H1 (cell line): ENCODE results near the gene LILRB2. TPM values are rescaled to one million over a fixed set of nuclear protein-coding genes. Genes with fewer than 3 reads are reported as not detected.

Experiments used
- CTCF ChIA-PET: fragments of 300-600 bp; sonication (Branson Sonifier 250); formaldehyde crosslinking; loops from one replicate; lab custom pipeline; 2021; ENCODE audit not compliant: partially characterized antibody; lab: Charles Lee
- POLR2A ChIA-PET: fragments of 300-600 bp; sonication (Branson Sonifier 250); formaldehyde crosslinking; loops from one replicate; lab custom pipeline; 2021; ENCODE audit warnings: inconsistent platforms; ENCODE audit not compliant: partially characterized antibody; lab: Charles Lee
- DNase-seq, 2 experiments: peaks; one replicate each; pipeline versions ENCODE4 v3.0.0 to v3.0.0-alpha.2; 2010 to 2022; ENCODE audit warnings: low spot score in 2 of 2, low read depth in 1 of 2, mixed read lengths in 1 of 2
- FAIRE-seq: peaks from 2 replicates; lab custom pipeline; 2011; peaks lifted over from hg19 to GRCh38; lab: Jason Lieb, UNC
- H2AFZ ChIP-seq: 2 replicates; pipeline ENCODE4 v1.8.1; 2012; ENCODE audit warnings: low read length, inconsistent platforms
- H2AK5ac ChIP-seq: 2 replicates; pipeline ENCODE4 v1.6.1; 2013; ENCODE audit warnings: low read depth, low read length
- H2BK120ac ChIP-seq: replicated peaks from 2 replicates; pipeline ENCODE3; 2013; ENCODE audit warnings: low read depth, low read length, inconsistent platforms
- H2BK12ac ChIP-seq: 2 replicates; pipeline ENCODE4 v1.6.1; 2013; ENCODE audit warnings: low read depth, low read length
- H2BK15ac ChIP-seq: 2 replicates; pipeline ENCODE4 v1.6.1; 2013; ENCODE audit warnings: low read length
- H2BK20ac ChIP-seq: 2 replicates; pipeline ENCODE4 v1.6.1; 2013; ENCODE audit warnings: low read length
- H2BK5ac ChIP-seq: 2 replicates; pipeline ENCODE4 v1.6.1; 2013; ENCODE audit warnings: low read depth, low read length
- H3K14ac ChIP-seq: 2 replicates; pipeline ENCODE4 v1.6.1; 2013; ENCODE audit warnings: inconsistent platforms; ENCODE audit not compliant: insufficient read length
- H3K18ac ChIP-seq: 2 replicates; pipeline ENCODE4 v1.6.1; 2013; ENCODE audit warnings: low read length; ENCODE audit errors: extremely low read depth
- H3K23ac ChIP-seq: 2 replicates; pipeline ENCODE4 v1.6.1; 2013; ENCODE audit warnings: inconsistent platforms; ENCODE audit not compliant: insufficient read length
- H3K23me2 ChIP-seq: 2 replicates; pipeline ENCODE4 v1.6.1; 2013; ENCODE audit warnings: low read depth, low read length
- H3K27ac ChIP-seq: 2 replicates; pipeline ENCODE4 v1.6.1; 2011; ENCODE audit warnings: low read depth, low read length, inconsistent platforms
- H3K27me3 ChIP-seq, 4 experiments: replicated peaks in 1 of 4; 1 replicate in 1 of 4; 2 replicates in 3 of 4; pipeline versions ENCODE4 v1.6.1 to v1.8.1; 2011 to 2013; ENCODE audit warnings: low read length in 3 of 4, mild to moderate bottlenecking in 3 of 4, inconsistent platforms in 2 of 4, mixed read lengths in 2 of 4, moderate library complexity in 1 of 4; ENCODE audit not compliant: control insufficient read depth in 3 of 4, insufficient read depth in 3 of 4; ENCODE audit errors: extremely low read depth in 1 of 4
- H3K36me3 ChIP-seq, 4 experiments: 2 replicates each; pipeline versions ENCODE4 v1.6.1 to v1.8.1; 2011 to 2013; ENCODE audit warnings: mild to moderate bottlenecking in 4 of 4, low read length in 3 of 4, moderate library complexity in 2 of 4, control low read depth in 1 of 4, inconsistent platforms in 1 of 4; ENCODE audit not compliant: insufficient read depth in 4 of 4, control insufficient read depth in 2 of 4
- H3K4ac ChIP-seq: replicated peaks from 2 replicates; pipeline ENCODE3; 2013; ENCODE audit warnings: low read length, low read depth, mixed read lengths, inconsistent platforms; ENCODE audit not compliant: insufficient read length
- H3K4me1 ChIP-seq, 4 experiments: replicated peaks in 1 of 4; 1 replicate in 1 of 4; 2 replicates in 3 of 4; pipeline versions ENCODE4 v1.6.1 to v1.8.1; 2011 to 2013; ENCODE audit warnings: low read length in 3 of 4, inconsistent platforms in 2 of 4, mixed read lengths in 1 of 4; ENCODE audit not compliant: insufficient read depth in 4 of 4, control insufficient read depth in 3 of 4
- H3K4me2 ChIP-seq, 2 experiments: 2 replicates each; pipeline versions ENCODE4 v1.6.1 to v1.8.1; 2011 to 2013; ENCODE audit warnings: low read depth in 2 of 2, low read length in 2 of 2, control low read depth in 1 of 2, inconsistent platforms in 1 of 2, mild to moderate bottlenecking in 1 of 2; ENCODE audit not compliant: insufficient read depth in 1 of 2
- H3K4me3 ChIP-seq, 4 experiments: fragments of 200-600, 300-600 bp in 1 of 4; sonication (generic), shearing (Covaris generic), sonication (Bioruptor Twin) in 1 of 4; 2 replicates each; pipeline versions ENCODE4 v1.5.1 to v1.8.1; 2011 to 2016; ENCODE audit warnings: low read length in 4 of 4, low read depth in 3 of 4, control low read depth in 2 of 4, inconsistent platforms in 2 of 4, mild to moderate bottlenecking in 2 of 4, mixed read lengths in 1 of 4, moderate library complexity in 1 of 4; ENCODE audit not compliant: insufficient read depth in 2 of 4; ENCODE audit errors: extremely low read depth in 1 of 4
- H3K56ac ChIP-seq: replicated peaks from 2 replicates; pipeline ENCODE3; 2013; ENCODE audit warnings: low read depth, mild to moderate bottlenecking, mixed read lengths, low read length, inconsistent platforms; ENCODE audit not compliant: insufficient read length
- H3K79me1 ChIP-seq: 2 replicates; pipeline ENCODE4 v1.6.1; 2013; ENCODE audit warnings: low read depth, low read length, control low read depth
- H3K79me2 ChIP-seq, 2 experiments: 2 replicates each; pipeline versions ENCODE4 v1.6.1 to v1.8.1; 2012 to 2013; ENCODE audit warnings: low read length in 2 of 2, mild to moderate bottlenecking in 2 of 2, inconsistent platforms in 1 of 2; ENCODE audit not compliant: insufficient read depth in 2 of 2, control insufficient read depth in 1 of 2
- H3K9ac ChIP-seq, 4 experiments: replicated peaks in 1 of 4; 1 replicate in 1 of 4; 2 replicates in 3 of 4; pipeline versions ENCODE4 v1.6.1 to v1.8.1; 2011 to 2013; ENCODE audit warnings: low read depth in 3 of 4, low read length in 3 of 4, control low read depth in 2 of 4, mild to moderate bottlenecking in 2 of 4, moderate library complexity in 2 of 4, inconsistent platforms in 1 of 4; ENCODE audit errors: extremely low read depth in 1 of 4
- H3K9me3 ChIP-seq, 2 experiments: 2 replicates each; pipeline versions ENCODE4 v1.6.1 to v1.8.1; 2012 to 2013; ENCODE audit warnings: mild to moderate bottlenecking in 2 of 2, moderate library complexity in 2 of 2, control low read depth in 1 of 2, inconsistent platforms in 1 of 2, low read depth in 1 of 2, low read length in 1 of 2, mixed read lengths in 1 of 2; ENCODE audit not compliant: insufficient read depth in 2 of 2
- H4K20me1 ChIP-seq, 2 experiments: replicated peaks in 1 of 2; 2 replicates each; pipeline versions ENCODE3 to v1.8.1; 2011 to 2013; ENCODE audit warnings: inconsistent platforms in 2 of 2, low read length in 2 of 2, mild to moderate bottlenecking in 1 of 2; ENCODE audit not compliant: insufficient read depth in 2 of 2, control insufficient read depth in 1 of 2
- H4K5ac ChIP-seq: 2 replicates; pipeline ENCODE4 v1.6.1; 2013; ENCODE audit warnings: low read length, low read depth, mixed read lengths, inconsistent platforms; ENCODE audit not compliant: insufficient read length
- H4K8ac ChIP-seq: 2 replicates; pipeline ENCODE4 v1.8.0; 2013; ENCODE audit warnings: mild to moderate bottlenecking, moderate library complexity, low read length, inconsistent platforms; ENCODE audit not compliant: insufficient read depth; ENCODE audit errors: extremely low read depth
- H4K91ac ChIP-seq: replicated peaks from 2 replicates; pipeline ENCODE3; 2013; ENCODE audit warnings: low read length, mixed read lengths, inconsistent platforms; ENCODE audit not compliant: insufficient read length
- EGR1 ChIP-seq: IDR thresholded peaks from 2 replicates; pipeline ENCODE4 v1.6.1; 2011; ENCODE audit warnings: low read depth, low read length, borderline replicate concordance
- RXRA ChIP-seq: IDR thresholded peaks from 2 replicates; pipeline ENCODE4 v1.6.1; 2011; ENCODE audit warnings: low read depth, mild to moderate bottlenecking, low read length, moderate library complexity; ENCODE audit not compliant: insufficient read depth
- SIRT6 ChIP-seq: IDR thresholded peaks from one replicate; pipeline ENCODE4 v1.7.1; 2012; ENCODE audit warnings: low read length, inconsistent platforms
- SP2 ChIP-seq: IDR thresholded peaks from 2 replicates; pipeline ENCODE4 v1.6.1; 2012; ENCODE audit warnings: mild to moderate bottlenecking, low read length, inconsistent platforms
- TAF1 ChIP-seq: IDR thresholded peaks from 2 replicates; pipeline ENCODE4 v1.6.1; 2011; ENCODE audit warnings: mild to moderate bottlenecking, low read depth, low read length
- WGBS, 2 experiments: shearing (Covaris generic) in 1 of 2; methylation state at CpG; one replicate each; pipeline versions ENCODE4 v1.1.6 to v1.1.7; 2013 to 2015; ENCODE audit warnings: low lambda C conversion rate in 2 of 2, mixed read lengths in 2 of 2, inconsistent platforms in 1 of 2, low coverage in 1 of 2, missing lambda C conversion rate in 1 of 2; ENCODE audit not compliant: insufficient replicate concordance in 2 of 2, insufficient coverage in 1 of 2, insufficient read length in 1 of 2; ENCODE audit errors: extremely low coverage in 1 of 2, missing lambda C conversion rate in 1 of 2; 5-methylcytosine and 5-hydroxymethylcytosine counted together
- polyA plus RNA-seq, 7 experiments: library from polyadenylated mRNA; depleted of rRNA in 3 of 7; stranded (reverse) in 5 of 7; unstranded in 2 of 7; fragments of >200 nt in 5 of 7; fragments of 200-250 nt in 2 of 7; gene quantifications; 1 replicate in 5 of 7; 2 replicates in 1 of 7; 4 replicates in 1 of 7; pipeline versions ENCODE4 v1.2.1 to v1.2.3, GENCODE V29; 2011 to 2013; ENCODE audit warnings: missing spikeins in 2 of 7, mixed read lengths in 2 of 7
- total RNA-seq: library from RNA; stranded (reverse); fragmentation: NEBNext Ultra II Directional; extraction: Animal tissue kit (Norgen Biotek cat#: 25700); gene quantifications from 2 replicates; pipeline ENCODE4 v1.2.1, GENCODE V29; 2021

LILRB2 gene
- total and polyA plus RNA-seq, 2 of the 8 experiments (the other 6 are each of a cell fraction or from before 2014, with no cell fraction given): not detected

DNA sequence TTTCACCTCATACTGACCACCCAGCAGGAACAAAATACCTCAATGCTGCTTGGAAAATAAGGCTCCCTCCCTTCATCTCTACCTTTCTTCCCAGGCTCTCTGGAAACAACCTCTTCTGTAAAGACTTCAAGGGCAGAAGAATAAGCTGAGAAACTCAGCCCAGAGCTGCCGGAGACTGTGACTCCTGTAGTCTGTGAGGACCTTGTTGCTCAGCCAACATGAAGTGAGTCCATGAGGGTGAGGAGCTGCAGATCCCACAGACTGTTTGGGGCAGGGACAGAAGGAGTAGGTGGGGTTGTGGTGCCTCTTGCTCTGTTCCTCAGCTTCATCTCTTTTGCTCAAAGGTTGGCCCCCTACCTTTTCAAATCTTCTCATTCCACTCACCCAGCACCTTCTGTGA lies 24.2 kb upstream of the LILRB2 start:
- Histone ChIP-seq H3K4me2 (no peak overlapping the region), H4K20me1 (no peaks in the 10 kb centered on the region)

More for the DNA sequence above, 24.2 kb upstream of the LILRB2 start:
- H2BK5ac ChIP-seq: no peak overlapping the region
- H3K23me2 ChIP-seq: no peaks in the 10 kb centered on the region
- no peak overlapping the region for H3K23ac ChIP-seq
- ChIA-PET CTCF (interaction anchor here (0.8 to 1.9 kb wide), 2 partner anchors 86 to 87 kb away, joined by 3 to 5 read pairs; no protein-coding TSS in a partner anchor), POLR2A (no interaction called here)
- no peaks in the 10 kb centered on the region for H3K79me2 ChIP-seq
- H3K14ac ChIP-seq: no peak overlapping the region
- no peak overlapping the region for H4K8ac ChIP-seq
- no peak overlapping the region for H2AFZ ChIP-seq
- no peak overlapping the region for H4K5ac ChIP-seq
- H3K36me3 ChIP-seq: no peaks in the 10 kb centered on the region
- no peak overlapping the region for H4K91ac ChIP-seq
- no peak overlapping the region for H2BK20ac ChIP-seq
- H2BK15ac ChIP-seq: no peak overlapping the region
- TF ChIP-seq EGR1 (no peak), SP2 (no peak), TAF1 (no peak), SIRT6 (no peak), RXRA (no peak)
- H3K56ac ChIP-seq: no peak overlapping the region
- H3K27ac ChIP-seq: no peak overlapping the region
- H2BK120ac ChIP-seq: no peak overlapping the region
- H3K9me3 ChIP-seq: no peaks in the 10 kb centered on the region; a peak in 1 of 4 replicates
- no peak overlapping the region for H3K9ac ChIP-seq
- H3K27me3 ChIP-seq: no peaks in the 10 kb centered on the region
- no peak for DNase-seq
- no peaks in the 10 kb centered on the region for H3K4me1 ChIP-seq
- H2BK12ac ChIP-seq: no peak overlapping the region
- H3K79me1 ChIP-seq: no peaks in the 10 kb centered on the region
- no peak for FAIRE-seq
- no peak overlapping the region for H3K4me3 ChIP-seq
- WGBS, 2 experiments: 85% methylated on average over 1 of the region's 1 CpG; no CpG with 5 or more reads in 1 of the 2 experiments
- no peak overlapping the region for H3K18ac ChIP-seq
- no peak overlapping the region for H2AK5ac ChIP-seq
- no peak overlapping the region for H3K4ac ChIP-seq
